ENCODE measurements around the gene P2RY2. TPM values are rescaled to one million over a fixed set of nuclear protein-coding genes. Genes with fewer than 3 reads are reported as not detected.

P2RY2 gene
- total and polyA plus RNA-seq, 10 of the 15 experiments (the other 5 are each of a cell fraction or from before 2014, with no cell fraction given): 0.03 to 0.23 (median 0.17) TPM; not detected in 7

DNA sequence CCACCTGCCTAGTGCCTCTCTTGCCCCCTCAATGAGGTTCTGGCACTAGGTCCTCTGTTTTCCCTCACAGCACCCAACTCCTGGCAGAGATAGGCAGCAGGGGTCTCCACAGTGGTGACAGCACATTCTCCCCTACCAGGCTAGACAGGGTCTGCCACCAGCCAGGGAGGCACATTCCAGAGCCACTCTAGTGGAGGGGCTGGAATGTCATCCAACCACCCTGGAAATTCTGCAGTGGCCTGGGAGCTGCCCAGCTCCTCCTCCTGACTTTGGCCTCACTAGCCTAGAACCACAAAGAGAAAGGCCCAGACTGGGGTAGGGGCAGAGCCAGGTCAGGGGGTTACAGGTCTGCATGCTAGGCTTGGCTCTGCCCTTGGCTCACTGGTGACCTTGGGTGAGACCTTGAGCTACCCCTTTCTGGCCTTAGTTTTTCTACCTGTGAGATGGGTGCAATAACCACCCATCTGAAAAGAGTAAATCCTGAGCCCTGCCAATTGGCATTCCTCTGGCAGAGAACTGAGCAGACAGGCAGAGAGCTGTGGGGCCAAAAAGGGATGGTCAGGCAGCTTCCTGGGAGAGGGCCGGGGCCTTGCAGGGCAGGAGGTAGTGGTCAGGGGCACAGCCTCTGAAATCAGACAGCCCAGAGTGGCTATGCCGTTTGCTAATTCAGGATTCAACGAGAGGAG lies 7.1 kb downstream of the P2RY2 start:
- Histone ChIP-seq H2AFZ (ENCODE audit: control insufficient read depth, low read depth, low read length) (no peak overlapping the region), H3K36me3 (ENCODE audit: control insufficient read depth in 2 of 2, insufficient read depth in 2 of 2, low read length in 1 of 2) (no peaks in the 10 kb centered on the region), H3K4me2 (ENCODE audit: control insufficient read depth, insufficient read depth) (no peak overlapping the region), H3K9me3 (replicated peaks; ENCODE audit: control insufficient read depth, insufficient read depth, low read length) (no peaks in the 10 kb centered on the region), H3K9ac (ENCODE audit: control insufficient read depth, insufficient read depth, low read length) (no peak overlapping the region), H3K4me3 (no peak overlapping the region), H3K27me3 (replicated peaks in 1 of 2; ENCODE audit: control insufficient read depth in 2 of 2, insufficient read depth in 2 of 2, low read length in 1 of 2) (no peaks in the 10 kb centered on the region), H3K79me2 (ENCODE audit: control insufficient read depth, insufficient read depth, low read length) (no peaks in the 10 kb centered on the region), H3K4me1 (ENCODE audit: control insufficient read depth, insufficient read depth, low read length) (no peaks in the 10 kb centered on the region), H4K20me1 (ENCODE audit: control insufficient read depth, insufficient read depth) (no peaks in the 10 kb centered on the region), H3K27ac (ENCODE audit: control insufficient read depth, insufficient read depth) (no peak overlapping the region)
- DNase-seq (ENCODE audit: low read depth, low spot score) (no peak), FAIRE-seq (no peak), ATAC-seq (no peak)
- POLR2A ChIA-PET: no interaction called here
- SMC1A ChIA-PET (ENCODE audit: uncharacterized antibody, unreplicated experiment): no interaction called here
- RAD21 ChIA-PET (ENCODE audit: unreplicated experiment): no interaction called here
- WGBS (ENCODE audit: insufficient coverage, insufficient replicate concordance, low lambda C conversion rate, missing lambda C conversion rate): 2% methylated on average over 3 of the region's 3 CpGs
- in situ Hi-C loops (cut with MboI): no loop called here
- BruUV-seq (replicated peaks): no TSS peak
- intact Hi-C loops (cut with micrococcal nuclease; ENCODE audit: unreplicated experiment): no loop called here
- CTCF ChIA-PET: interaction anchor here (0.8 to 2.1 kb wide), 3 partner anchors 12 to 70 kb away, joined by 3 to 7 read pairs (median 5); no protein-coding TSS in a partner anchor
- TF ChIP-seq, protein P1, sequence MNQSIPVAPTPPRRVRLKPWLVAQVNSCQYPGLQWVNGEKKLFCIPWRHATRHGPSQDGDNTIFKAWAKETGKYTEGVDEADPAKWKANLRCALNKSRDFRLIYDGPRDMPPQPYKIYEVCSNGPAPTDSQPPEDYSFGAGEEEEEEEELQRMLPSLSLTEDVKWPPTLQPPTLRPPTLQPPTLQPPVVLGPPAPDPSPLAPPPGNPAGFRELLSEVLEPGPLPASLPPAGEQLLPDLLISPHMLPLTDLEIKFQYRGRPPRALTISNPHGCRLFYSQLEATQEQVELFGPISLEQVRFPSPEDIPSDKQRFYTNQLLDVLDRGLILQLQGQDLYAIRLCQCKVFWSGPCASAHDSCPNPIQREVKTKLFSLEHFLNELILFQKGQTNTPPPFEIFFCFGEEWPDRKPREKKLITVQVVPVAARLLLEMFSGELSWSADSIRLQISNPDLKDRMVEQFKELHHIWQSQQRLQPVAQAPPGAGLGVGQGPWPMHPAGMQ (IDR thresholded peaks at IDR 0.05; ENCODE audit: borderline replicate concordance): no peak

DNA sequence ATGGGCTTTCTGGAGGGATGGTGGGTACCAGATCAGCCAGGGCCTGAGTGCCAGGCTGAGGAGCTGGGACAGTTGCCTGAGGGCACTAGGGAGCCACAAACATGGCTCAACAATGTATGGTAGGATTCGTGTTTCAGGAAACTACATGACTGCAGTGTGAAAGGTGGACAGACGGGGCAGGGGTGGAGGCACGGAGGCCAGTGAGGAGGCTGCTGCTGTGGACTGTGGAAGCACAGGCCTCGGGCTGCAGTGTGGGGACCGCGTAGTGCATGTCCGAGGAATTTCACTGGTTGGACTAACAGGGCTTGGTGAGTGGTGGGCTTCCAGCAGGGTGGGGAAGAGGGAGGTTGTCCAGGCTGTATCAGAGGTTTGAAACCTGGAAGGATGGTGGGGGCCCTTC lies 7.8 kb downstream of the P2RY2 start:
- no peaks in the 10 kb centered on the region for H3K79me2 ChIP-seq (ENCODE audit: control insufficient read depth, insufficient read depth, low read length)
- no peaks in the 10 kb centered on the region for H3K4me1 ChIP-seq (ENCODE audit: control insufficient read depth, insufficient read depth, low read length)
- ChIA-PET SMC1A (ENCODE audit: uncharacterized antibody, unreplicated experiment) (no interaction called here), POLR2A (no interaction called here), RAD21 (ENCODE audit: unreplicated experiment) (no interaction called here), CTCF (interaction anchor here (1.1 to 2.1 kb wide), 2 partner anchors 10 to 40 kb away, joined by 3 to 7 read pairs; no protein-coding TSS in a partner anchor)
- no peak overlapping the region for H3K4me3 ChIP-seq
- no peak overlapping the region for H3K27ac ChIP-seq (ENCODE audit: control insufficient read depth, insufficient read depth)
- 65% methylated on average over 7 of the region's 7 CpGs for WGBS (ENCODE audit: insufficient coverage, insufficient replicate concordance, low lambda C conversion rate, missing lambda C conversion rate)
- BruUV-seq (replicated peaks): no TSS peak
- no peaks in the 10 kb centered on the region for H3K27me3 ChIP-seq (replicated peaks in 1 of 2; ENCODE audit: control insufficient read depth in 2 of 2, insufficient read depth in 2 of 2, low read length in 1 of 2)
- no peak overlapping the region for H3K9ac ChIP-seq (ENCODE audit: control insufficient read depth, insufficient read depth, low read length)
- in situ Hi-C loops (cut with MboI) (no loop called here), intact Hi-C loops (cut with micrococcal nuclease; ENCODE audit: unreplicated experiment) (no loop called here)
- H3K4me2 ChIP-seq (ENCODE audit: control insufficient read depth, insufficient read depth): no peak overlapping the region
- no peak overlapping the region for H2AFZ ChIP-seq (ENCODE audit: control insufficient read depth, low read depth, low read length)
- ATAC-seq (no peak), FAIRE-seq (no peak), DNase-seq (ENCODE audit: low read depth, low spot score) (no peak)
- TF ChIP-seq, protein P2, sequence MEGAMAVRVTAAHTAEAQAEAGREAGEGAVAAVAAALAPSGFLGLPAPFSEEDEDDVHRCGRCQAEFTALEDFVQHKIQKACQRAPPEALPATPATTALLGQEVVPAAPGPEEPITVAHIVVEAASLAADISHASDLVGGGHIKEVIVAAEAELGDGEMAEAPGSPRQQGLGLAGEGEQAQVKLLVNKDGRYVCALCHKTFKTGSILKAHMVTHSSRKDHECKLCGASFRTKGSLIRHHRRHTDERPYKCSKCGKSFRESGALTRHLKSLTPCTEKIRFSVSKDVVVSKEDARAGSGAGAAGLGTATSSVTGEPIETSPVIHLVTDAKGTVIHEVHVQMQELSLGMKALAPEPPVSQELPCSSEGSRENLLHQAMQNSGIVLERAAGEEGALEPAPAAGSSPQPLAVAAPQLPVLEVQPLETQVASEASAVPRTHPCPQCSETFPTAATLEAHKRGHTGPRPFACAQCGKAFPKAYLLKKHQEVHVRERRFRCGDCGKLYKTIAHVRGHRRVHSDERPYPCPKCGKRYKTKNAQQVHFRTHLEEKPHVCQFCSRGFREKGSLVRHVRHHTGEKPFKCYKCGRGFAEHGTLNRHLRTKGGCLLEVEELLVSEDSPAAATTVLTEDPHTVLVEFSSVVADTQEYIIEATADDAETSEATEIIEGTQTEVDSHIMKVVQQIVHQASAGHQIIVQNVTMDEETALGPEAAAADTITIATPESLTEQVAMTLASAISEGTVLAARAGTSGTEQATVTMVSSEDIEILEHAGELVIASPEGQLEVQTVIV (IDR thresholded peaks at IDR 0.05; ENCODE audit: borderline replicate concordance, partially characterized antibody): no peak
- no peak for TF ChIP-seq EP300 (IDR thresholded peaks at IDR 0.05; ENCODE audit: borderline replicate concordance in 1 of 2, control insufficient read depth in 1 of 2, low read depth in 2 of 2, low read length in 2 of 2)
- no peaks in the 10 kb centered on the region for H3K36me3 ChIP-seq (ENCODE audit: control insufficient read depth in 2 of 2, insufficient read depth in 2 of 2, low read length in 1 of 2)
- H3K9me3 ChIP-seq (replicated peaks; ENCODE audit: control insufficient read depth, insufficient read depth, low read length): no peaks in the 10 kb centered on the region
- no peaks in the 10 kb centered on the region for H4K20me1 ChIP-seq (ENCODE audit: control insufficient read depth, insufficient read depth)

Measured in GM12878 (cell line).